Measurements from ENCODE around the gene RNPC3. TPM values are rescaled to one million over a fixed set of nuclear protein-coding genes. Genes with fewer than 3 reads are reported as not detected.
A peak's percentile ranks its signal among the peaks of the same experiment; 100 is the strongest.

The RNPC3 gene
- total and polyA plus RNA-seq, 8 donors: 4.7 to 46.7 (median 29.4) TPM

GRCh38 chr1:103513711-103514110 lies 11.8 kb upstream of the RNPC3 start:
- H3K36me3 ChIP-seq: no peaks in the 10 kb centered on the region
- peaks cover 0 to 3% (median 0%) of the 10 kb centered on the region in 4 donors for H3K4me1 ChIP-seq
- no peak overlapping the region for H3K4me3 ChIP-seq
- WGBS, 5 donors: 93 to 98% (median 97%) methylated on average over 1 of the region's 1 CpG
- DNase-seq: no peak
- H3K27ac ChIP-seq: no peak overlapping the region
- intact Hi-C loops (cut with DNase I; ENCODE audit: low total_unique reads): no loop called here
- TF ChIP-seq POLR2A (IDR thresholded peaks at IDR 0.05): no peak
- TF ChIP-seq EP300 (IDR thresholded peaks at IDR 0.05): no peak
- no peak for TF ChIP-seq POLR2AphosphoS5 (IDR thresholded peaks at IDR 0.05)
- no peak for TF ChIP-seq CTCF (IDR thresholded peaks at IDR 0.05)
- no peaks in the 10 kb centered on the region for H3K27me3 ChIP-seq
- no peaks in the 10 kb centered on the region for H3K9me3 ChIP-seq

GRCh38 chr1:103514920-103515503 lies 10.5 kb upstream of the RNPC3 start:
- Histone ChIP-seq H3K4me1 (peaks cover 0 to 3% (median 0%) of the 10 kb centered on the region in 4 donors), H3K4me3 (no peak overlapping the region), H3K9me3 (no peaks in the 10 kb centered on the region), H3K27ac (no peak overlapping the region), H3K27me3 (no peaks in the 10 kb centered on the region), H3K36me3 (no peaks in the 10 kb centered on the region)
- WGBS, 5 donors: 15 to 34% (median 23%) methylated on average over 1 of the region's 1 CpG
- DNase-seq: peak in 1 of 2 donors; percentile 70
- intact Hi-C loops (cut with DNase I; ENCODE audit: low total_unique reads): no loop called here
- TF ChIP-seq CTCF (IDR thresholded peaks at IDR 0.05) (peak in 5 of 7 experiments; percentile 35 to 72 (median 58)), EP300 (IDR thresholded peaks at IDR 0.05) (no peak)

- Histone ChIP-seq H3K4me3 (no peak overlapping the region), H3K4me1 (peaks cover 0 to 3% (median 0%) of the 10 kb centered on the region in 4 donors), H3K27me3 (no peaks in the 10 kb centered on the region), H3K36me3 (no peaks in the 10 kb centered on the region), H3K27ac (no peak overlapping the region), H3K9me3 (no peaks in the 10 kb centered on the region)
- intact Hi-C loops (cut with DNase I; ENCODE audit: low total_unique reads): no loop called here
- no peak for DNase-seq
- WGBS, 5 donors: 87 to 97% (median 93%) methylated on average over 2 of the region's 2 CpGs
- TF ChIP-seq POLR2A (IDR thresholded peaks at IDR 0.05) (no peak), EP300 (IDR thresholded peaks at IDR 0.05) (no peak), CTCF (IDR thresholded peaks at IDR 0.05) (no peak), POLR2AphosphoS5 (IDR thresholded peaks at IDR 0.05) (no peak)
These were observed 9.2 kb upstream of the RNPC3 start for GRCh38 chr1:103516283-103516682.

- no peak for TF ChIP-seq CTCF (IDR thresholded peaks at IDR 0.05)
- no peak for TF ChIP-seq POLR2A (IDR thresholded peaks at IDR 0.05)
- TF ChIP-seq EP300 (IDR thresholded peaks at IDR 0.05): no peak
- TF ChIP-seq POLR2AphosphoS5 (IDR thresholded peaks at IDR 0.05): no peak
- H3K27me3 ChIP-seq: no peaks in the 10 kb centered on the region
- no peak overlapping the region for H3K4me3 ChIP-seq
- peaks cover 0 to 3% (median 0%) of the 10 kb centered on the region in 4 donors for H3K4me1 ChIP-seq
- intact Hi-C loops (cut with DNase I; ENCODE audit: low total_unique reads): no loop called here
- no peak overlapping the region for H3K27ac ChIP-seq
- H3K36me3 ChIP-seq: no peaks in the 10 kb centered on the region
- H3K9me3 ChIP-seq: no peaks in the 10 kb centered on the region
- DNase-seq: no peak
These were observed 8.8 kb upstream of the RNPC3 start for GRCh38 chr1:103516693-103517092.
